ENCODE data around the gene AKIRIN2.

GRCh38 chr6:87683890-87684289 is 18.1 kb downstream of the AKIRIN2 start:
- no peak for TF ChIP-seq POLR3A (IDR thresholded peaks at IDR 0.05; ENCODE audit: borderline replicate concordance, extremely low read depth, insufficient read depth, insufficient read length)
- no peak for TF ChIP-seq ZBTB40 (IDR thresholded peaks at IDR 0.05)
- no peak for TF ChIP-seq ZBTB40 (CRISPR knock-in tag; IDR thresholded peaks at IDR 0.05)
- TF ChIP-seq BACH1 (tag; IDR thresholded peaks at IDR 0.05): no peak
- TF ChIP-seq ZNF644 (tag; IDR thresholded peaks at IDR 0.05; ENCODE audit: low read depth): no peak
- TF ChIP-seq EGR1 (conservative IDR thresholded peaks at IDR 0.05): no peak
- TF ChIP-seq CTCF (IDR thresholded peaks at IDR 0.05 in 2 of 3, conservative IDR thresholded peaks at IDR 0.05 in 1 of 3; ENCODE audit: insufficient read depth in 2 of 3, low read depth in 1 of 3, low read length in 3 of 3): no peak
- TF ChIP-seq AFF4 (CRISPR knock-in tag; IDR thresholded peaks at IDR 0.05): no peak
- no peak for TF ChIP-seq TCF7L2 (IDR thresholded peaks at IDR 0.05; ENCODE audit: low read depth, low read length)
- no peak for TF ChIP-seq HMG20B (CRISPR knock-in tag; IDR thresholded peaks at IDR 0.05)
